GM18868 (cell line): ENCODE results near the gene EFNA5.

Experiments used
- ATAC-seq: cut with Tn5 transposase; IDR thresholded peaks from one replicate; pipeline ENCODE4 v1.9.1; 2021; ENCODE audit warnings: mild to moderate bottlenecking, moderate library complexity; ENCODE audit not compliant: unreplicated experiment

EFNA5 gene

DNA sequence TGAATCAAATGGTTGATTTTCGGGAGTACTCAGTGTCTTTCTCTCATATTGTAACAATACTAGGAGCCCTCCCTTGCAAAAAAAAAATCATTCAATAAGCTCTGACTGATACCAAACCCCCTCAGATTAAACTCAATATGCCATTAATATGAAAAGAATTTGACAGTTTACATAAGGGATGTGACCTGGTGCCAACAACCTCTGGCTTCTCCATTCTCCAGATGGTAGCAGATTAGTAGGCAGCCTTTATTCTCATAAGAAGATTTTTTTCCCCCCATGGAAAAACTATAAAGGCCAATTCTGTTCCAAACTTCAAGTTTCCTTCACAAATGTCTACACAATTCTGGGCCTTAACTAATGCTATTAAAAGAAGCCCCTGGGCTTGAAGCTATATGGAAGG lies 96.5 kb downstream of the EFNA5 start:
- ATAC-seq = no peak

DNA sequence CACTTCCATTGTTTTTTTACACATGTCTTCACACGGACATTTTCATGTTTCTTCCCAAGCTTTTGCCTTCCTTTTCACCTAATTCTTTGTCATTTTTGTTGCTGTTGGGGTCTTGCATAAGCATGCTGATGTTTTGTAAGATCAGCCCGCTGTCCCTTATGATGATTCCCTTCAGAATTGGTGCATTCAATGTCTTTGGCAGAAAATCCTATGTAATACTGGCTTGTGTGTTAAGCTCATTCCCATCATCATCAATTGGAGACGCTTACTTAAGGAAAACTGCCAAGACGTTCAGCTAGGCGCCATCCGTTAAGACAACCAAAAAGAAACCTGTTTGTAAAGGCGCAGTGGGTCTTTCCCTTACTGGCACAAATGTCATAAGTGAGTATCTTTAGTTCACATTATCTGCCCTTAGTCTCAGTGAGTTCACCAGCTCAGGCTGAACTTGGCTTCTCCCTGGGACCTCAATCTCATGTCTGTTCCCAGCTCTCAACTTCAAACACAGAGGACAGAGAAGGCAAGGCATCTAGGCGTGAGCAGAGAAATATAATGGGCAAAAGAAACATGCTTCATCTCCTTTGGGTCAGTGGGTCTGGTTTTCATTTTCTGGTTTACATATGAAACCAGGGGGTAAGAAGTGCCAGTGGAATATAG lies 97.9 kb downstream of the EFNA5 start:
- ATAC-seq = no peak

DNA sequence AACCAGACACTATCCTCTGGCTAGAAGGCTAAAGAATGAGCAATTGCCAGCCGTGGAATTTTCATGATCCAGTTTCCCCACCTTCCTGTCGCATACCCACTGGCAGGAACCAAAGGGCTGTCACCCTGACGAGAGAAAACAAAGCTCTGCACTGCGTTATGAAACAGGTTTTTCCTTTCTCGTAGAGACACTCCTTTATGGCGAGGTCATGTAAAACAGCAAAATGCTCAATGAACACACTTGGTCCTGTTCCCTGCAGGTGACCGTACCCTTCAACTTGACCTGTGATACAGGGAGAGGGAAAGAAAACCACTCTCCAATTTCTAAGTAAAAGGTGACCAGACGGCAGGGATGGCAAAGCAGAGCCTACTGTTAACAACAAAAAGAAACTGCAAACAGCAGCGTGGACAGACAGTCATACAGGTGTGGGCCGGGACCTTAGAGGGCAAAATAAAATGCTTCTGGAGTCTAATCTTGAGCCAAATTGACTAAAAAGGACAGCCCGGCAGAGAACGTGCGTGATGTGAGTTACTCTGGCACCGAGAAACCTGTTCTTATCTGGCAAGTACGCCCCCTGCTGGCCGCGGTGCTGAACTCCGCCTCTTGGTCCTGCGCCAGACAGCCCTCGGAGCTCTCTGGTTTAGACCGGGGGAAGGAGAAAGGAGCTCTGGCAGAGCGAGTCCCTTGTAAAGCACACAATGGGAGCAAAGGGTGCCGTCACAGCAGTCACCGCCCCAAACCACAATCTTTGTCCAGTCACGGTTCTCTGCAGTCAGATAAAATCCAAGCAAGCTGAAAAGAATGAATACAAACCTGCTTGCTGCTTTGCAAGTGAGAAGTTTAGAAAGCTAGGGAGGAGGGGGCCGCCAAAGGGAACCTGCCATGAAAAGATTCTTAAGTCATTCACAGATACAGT lies 98.9 kb downstream of the EFNA5 start:
- ATAC-seq = peak; percentile 31

DNA sequence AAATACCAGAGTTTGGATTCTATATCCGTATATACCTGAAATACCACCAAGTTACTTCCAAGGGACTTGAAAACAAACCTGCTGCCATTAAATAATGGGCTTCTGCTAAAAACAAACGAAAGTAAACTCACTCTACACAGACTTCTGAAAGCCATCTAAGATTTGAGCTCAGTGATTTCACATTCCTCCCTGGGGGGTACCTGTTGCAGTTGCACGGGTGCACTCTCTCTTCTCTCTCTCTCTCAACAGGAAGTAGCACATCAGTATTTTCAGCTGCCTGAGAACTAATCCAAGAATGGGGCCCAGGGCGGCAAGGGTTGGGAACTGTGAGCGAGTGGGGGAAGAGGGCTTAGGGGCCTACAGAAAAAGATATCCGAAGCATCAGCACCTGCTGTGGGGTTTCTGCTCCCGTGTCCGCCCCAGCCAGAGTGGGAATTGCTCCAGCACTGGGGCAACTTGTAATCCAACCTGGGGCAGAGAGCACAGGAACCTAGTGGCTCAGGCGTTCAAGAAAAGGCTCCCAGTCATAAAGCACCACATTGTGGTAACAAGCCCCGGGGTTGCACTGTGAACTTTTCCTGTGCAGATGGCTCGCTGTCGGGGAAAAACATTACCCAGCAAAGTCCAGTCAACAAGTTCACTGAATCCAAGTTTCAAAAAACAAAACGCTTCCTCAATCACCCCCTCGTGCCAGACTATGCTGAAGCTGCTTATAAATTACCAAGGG lies 99.8 kb downstream of the EFNA5 start:
- peak; percentile 78 for ATAC-seq

DNA sequence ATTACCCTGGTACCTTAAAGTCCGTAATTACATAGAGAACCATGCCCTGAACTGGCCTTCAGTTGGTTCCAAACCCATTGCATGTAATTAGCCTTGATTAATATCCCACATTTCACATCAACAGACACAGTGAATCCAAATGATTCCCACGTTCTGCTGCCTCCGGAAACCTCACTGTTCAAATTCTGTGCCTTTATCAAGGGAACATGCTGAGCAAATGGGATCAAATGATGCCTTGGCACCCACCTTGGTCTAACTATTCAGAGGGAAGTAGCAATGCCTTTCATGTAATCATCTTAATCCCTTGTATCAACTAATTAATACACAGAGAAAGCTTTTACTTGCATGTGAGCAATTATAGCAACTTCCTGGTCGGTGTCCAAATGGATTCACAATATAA lies 100.6 kb downstream of the EFNA5 start:
- ATAC-seq = no peak

DNA sequence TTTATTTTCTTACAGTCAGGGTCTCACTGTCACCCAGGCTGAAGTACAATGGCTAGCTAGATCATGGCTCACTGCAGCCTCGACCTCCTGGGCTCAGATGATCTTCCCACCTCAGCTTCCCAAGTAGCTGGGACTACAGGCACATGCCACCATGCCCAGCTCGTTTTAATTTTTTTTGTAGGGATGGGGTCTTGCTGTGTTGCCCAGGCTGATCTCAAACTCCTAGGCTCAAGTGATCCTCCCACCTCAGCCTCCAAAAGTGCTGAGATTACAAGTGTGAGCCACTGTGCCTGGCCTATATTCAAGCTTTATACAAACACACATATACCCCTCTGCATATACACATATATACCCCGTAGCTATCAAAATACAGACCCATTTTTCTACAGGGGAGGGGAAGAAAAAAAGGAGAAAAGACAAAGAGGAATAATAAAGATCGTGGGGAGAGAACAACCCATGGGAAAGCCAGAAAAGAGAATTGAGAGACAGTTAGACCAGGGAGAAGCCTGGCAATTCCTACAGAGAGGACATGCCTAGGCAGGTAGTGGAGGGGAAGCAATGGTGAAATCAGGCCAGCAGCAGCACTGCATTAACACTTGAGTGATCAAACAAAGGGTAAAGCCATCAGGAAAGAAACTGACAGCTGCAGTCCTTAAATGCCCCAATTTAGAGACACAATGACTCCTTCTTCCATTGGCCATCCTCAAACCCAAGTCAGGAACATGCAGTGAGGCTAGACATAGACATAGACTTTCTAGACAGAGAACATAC lies 102.7 kb downstream of the EFNA5 start:
- ATAC-seq = peak; percentile 15

DNA sequence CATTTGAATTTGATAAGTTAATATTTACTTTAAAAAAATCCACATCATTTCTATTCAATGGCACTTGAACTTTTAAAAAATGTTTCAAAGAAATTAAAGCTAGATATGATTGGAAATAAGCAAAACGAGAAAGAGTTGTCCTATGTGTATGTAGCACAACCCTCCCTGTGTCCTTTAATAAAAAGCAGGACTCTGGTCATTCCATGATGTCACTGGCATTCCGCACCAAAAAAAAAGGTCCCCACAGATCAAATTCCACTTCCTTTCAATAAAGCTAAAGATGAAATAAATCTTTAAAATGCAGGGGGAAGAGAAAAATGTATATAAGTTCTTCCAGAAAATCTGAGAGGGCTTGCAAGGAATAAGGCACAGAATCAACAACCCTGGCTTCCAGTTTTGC lies 103.8 kb downstream of the EFNA5 start:
- no peak for ATAC-seq

DNA sequence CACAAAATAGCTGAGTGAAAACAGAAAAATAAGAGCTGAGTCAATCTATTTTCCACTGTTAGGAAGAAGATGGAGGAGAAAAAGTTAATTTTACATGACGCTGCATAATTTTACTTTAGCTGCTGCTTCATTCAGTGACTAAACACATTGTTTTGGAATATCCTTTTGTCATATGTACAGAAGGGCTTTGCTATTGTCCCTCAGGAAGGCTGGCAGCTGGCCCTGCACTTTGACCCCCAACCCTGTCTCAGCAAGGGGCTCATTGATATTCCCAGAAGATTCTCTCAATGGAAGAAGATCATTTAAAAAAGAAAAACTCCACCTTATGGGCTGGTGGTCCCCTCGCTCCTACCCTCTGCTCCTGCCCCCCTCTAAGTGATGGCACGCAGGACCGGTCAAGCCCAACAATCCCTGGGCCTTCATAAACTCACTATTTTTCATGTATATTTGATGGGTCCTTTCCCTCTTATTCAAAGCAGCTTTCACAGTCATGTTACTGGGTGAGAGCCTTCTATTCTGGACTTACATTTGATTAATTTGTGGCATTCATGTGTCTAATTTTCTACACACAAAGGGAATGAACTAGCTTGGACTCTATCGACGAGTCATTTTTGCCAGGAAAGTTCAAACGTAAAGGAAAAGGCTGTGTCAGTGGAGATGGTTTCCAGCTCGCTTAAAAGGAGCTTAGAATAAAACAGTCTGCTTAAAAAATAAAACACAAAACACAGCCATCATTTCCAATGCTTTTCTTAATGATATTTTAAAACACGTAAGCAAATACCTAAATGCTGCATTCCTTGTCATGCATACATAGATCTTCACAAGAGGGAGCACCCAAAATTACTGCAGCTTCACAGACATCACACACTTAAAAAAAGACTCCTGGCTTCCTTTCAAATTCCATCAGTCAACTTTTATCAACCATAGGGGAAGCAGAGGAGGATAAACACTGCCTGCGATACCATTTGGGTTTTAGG lies 104.7 kb downstream of the EFNA5 start:
- ATAC-seq = no peak

DNA sequence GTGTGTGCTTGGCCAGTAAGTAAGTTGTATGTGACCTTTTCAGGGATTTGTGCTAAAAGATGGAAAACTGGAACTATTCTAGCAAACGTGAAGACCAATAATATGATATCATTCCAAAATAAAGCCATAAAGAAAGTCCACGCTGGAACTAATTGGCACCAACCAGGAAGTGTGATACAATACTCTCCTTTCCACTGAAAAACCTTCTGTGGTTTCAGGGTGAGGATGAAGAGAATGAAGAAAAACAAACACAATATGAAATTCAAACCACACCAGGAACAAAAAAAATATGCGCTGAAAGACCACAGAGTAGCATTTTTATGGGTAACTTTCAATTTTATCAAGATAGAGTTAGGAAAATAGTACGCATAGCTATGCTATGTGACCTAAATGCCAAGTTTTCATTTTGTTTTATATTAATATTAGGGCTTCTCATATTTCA lies 105.8 kb downstream of the EFNA5 start:
- no peak for ATAC-seq

DNA sequence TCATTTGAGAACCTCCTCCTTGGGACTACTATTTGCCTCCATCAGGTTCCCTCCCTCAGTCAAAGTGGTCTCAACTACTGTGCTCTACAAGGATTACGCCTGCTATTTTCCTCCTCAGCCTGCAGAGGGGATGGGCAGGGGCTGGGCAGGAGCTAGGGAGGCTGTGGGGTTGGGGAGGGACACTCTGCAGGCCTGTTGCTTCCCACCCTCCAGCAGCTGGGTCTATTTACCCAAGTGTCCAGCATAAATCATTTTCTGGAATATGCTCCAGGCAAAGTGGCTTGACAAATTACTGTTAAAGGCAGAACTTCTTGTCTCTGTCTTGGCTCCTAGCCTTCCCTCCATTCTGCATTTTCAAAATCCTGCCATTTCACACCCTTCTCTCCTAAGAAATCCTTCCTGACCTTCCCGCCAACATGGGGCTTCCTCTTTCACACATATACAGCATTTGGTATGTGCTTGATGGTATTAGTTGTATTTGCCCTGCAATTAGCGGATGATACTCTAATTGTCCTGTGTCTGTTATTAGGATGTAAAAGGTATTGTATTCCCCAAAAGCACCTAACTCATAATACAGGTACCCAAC lies 106.7 kb downstream of the EFNA5 start:
- ATAC-seq = no peak

DNA sequence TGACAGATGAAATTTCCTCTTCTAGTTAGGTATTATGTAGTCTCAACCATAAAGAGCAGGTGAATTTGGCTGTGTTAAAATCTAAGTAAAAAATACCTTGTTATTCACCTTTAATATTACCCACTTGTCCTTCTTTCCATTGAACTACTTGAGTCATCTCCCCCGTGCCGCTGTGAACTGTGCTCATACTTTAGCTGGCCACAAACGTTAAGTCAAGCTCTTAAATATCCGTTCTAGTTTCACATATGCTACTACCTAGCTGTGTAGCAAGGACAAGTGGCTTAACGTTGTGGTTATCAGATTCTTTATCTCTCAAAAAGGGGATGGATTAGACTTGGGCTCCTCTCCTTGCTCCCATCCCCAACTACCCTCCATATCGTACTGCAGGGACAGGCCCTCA lies 110.4 kb downstream of the EFNA5 start:
- ATAC-seq = no peak

DNA sequence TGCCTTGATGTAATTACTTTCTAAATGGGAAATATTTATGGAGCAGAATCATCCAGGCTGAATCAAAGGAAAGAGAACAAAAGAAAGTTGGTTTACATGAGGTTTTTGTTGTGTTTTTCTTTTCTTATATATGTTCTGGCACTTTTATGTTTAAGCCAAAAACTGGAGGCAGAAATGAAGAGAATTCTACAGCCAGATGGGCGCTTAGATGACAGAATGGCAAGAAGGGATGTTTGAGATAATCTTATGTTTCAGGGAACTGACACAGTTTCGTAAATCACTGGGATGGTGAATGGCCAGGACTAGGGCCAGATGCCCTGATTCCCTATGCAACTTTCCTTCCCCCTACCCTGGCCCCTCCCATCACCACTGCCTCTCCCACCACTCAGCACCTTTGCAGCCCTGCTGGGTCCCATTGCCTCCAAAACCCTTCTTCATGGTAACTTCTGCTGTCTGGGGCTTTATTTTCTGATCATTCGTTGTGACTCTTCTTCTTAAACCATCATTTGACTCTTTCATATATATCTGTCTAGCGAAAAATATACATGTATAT lies 111.8 kb downstream of the EFNA5 start:
- ATAC-seq = no peak

DNA sequence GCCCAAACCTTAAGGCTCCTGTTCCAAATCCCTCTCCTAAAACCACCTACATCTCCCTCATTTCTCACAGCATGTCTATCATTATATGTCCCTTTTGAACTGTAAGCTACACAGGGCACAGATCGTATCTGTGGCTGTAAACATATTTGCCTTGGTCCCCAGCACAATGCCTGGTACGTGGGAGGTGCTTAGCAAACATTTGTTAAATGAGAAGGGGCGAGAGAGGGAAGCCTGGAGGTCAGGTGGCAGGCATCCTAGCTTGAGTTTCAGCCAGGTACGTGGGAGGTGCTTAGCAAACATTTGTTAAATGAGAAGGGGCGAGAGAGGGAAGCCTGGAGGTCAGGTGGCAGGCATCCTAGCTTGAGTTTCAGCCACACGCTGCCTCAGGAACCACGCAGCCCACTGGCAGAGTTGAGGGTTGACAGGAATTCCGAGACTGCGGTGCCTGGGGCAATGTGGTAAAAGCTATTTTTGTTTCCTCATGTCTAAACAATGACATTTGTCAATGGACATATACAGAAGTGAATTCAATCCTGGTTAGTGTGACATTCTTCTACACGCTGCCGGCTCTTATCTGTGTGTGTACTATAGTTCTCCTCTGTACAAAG lies 113.6 kb downstream of the EFNA5 start:
- ATAC-seq = no peak

DNA sequence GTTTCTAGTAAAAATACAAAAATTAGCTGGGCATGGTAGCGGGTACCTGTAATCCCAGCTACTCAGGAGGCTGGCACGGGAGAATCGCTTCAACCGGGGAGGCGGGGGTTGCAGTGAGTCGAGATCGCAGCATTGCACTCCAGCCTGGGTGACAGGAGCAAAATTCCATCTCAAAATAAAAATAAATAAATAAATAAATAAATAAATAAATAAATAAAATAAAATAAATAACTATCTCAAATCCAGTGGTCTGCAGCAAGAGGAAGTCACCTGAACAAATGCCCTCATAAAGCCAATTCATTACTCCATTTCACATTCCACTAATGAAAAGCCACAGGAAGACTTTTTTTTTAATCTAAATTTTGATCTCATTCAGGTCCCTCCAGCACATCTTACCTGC lies 114.2 kb downstream of the EFNA5 start:
- ATAC-seq = no peak

DNA sequence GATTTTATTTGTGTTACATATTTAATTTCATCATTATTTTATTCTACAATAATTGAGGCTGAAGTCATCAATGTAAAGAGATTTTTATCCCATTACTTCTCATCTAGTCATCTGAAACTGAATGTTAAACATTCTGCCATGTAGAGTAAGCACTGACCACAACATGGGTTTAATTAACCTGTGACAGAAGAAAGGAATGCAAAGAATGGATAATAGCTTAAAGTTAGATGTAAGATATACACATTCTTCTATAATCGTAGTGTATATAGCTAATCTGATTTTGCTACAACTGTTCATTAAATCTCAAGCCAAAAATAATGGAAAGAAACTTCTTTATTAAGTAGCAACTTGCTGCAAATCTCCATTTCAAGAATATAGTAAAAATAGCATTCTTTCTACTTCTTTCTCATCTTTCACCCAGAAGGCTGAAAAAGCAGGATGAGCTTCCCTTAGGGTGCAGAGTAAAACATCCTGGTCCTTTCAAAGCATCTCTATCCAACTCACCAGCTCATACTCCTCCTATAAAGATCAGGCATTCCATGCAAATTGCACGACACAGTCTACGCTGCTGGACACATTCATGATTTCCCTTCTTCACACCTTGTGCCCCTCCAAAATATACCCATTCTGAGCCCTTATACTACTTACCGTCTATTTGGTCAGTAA lies 115.2 kb downstream of the EFNA5 start:
- ATAC-seq = no peak

DNA sequence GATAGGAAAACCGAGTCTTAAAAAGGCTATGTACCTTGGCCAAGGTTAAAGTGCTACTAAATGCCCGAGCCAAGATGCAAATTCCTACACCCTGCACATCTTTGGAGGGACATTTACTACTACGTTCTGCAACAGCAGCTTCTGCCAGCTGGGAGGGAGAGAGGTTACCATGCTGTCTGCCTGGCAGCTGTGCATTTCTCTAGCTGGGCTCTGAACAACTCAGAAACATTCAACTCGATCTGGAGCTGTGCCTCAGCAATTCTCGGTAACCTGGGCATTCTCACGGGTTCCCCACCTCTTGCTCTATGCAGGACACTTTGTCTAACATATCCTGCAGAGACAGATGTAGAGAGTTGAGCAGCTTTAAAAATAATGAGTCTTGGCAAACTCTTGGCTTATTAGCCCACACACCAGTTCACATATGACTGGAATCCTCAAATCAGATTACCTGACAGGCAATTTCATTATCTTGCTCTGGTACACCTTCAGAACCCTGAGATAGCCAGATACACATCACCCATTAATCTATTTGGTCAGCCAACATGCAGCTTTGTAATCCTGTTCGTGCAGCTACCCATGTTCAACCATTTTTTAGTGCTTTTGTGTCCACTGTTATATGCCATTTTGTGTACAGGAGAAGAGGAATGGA lies 115.8 kb downstream of the EFNA5 start:
- ATAC-seq = peak; percentile 32

DNA sequence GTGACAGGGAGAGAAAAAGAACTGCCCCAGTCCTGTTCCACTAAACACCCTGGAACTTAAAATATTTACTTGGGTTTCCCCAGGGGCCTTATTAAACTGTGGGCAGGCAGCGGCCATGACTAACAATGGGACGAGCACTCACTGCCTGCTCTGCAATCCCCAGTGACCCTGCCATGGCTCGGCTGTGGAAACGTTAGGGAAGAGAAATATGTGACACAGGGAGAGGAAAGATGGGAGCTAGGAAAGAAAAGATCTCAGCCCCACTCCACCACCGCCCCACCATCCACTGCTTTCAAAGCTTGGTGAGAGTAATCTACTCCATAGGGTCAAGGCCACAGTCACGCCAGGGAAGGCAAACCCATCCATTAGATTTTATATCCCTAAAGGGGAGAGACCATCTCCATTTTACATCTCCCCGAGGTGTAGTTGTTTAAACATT lies 117.6 kb downstream of the EFNA5 start:
- peak; percentile 69 for ATAC-seq

DNA sequence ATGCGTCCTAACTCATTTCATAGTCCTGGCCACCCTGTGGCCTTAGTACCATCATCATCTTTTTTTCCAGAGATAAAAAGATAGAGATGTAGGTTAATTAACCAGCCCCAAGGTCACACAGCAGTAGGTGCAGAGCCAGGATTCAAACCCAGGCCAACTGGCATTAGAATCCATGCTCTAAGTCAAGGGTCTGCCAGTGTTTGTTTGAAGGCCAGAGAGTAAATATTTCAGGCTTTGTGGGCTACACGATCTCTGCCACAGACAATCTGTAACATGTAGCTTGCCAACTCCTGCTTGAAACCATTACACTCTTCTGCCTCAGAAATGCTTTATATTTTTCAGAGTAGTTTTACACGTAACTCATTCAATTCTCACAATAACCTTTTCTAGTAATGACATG lies 119.6 kb downstream of the EFNA5 start:
- ATAC-seq = no peak
